LNCAP (cell line): ENCODE results near the gene CNOT6.

Source experiments
- TF ChIP-seq, protein P1 (sequence below): fragments of 450-650 bp; IDR thresholded peaks from 2 replicates; pipeline ENCODE4 v1.5.1; 2017; ENCODE audit warnings: mild to moderate bottlenecking

The CNOT6 gene

DNA sequence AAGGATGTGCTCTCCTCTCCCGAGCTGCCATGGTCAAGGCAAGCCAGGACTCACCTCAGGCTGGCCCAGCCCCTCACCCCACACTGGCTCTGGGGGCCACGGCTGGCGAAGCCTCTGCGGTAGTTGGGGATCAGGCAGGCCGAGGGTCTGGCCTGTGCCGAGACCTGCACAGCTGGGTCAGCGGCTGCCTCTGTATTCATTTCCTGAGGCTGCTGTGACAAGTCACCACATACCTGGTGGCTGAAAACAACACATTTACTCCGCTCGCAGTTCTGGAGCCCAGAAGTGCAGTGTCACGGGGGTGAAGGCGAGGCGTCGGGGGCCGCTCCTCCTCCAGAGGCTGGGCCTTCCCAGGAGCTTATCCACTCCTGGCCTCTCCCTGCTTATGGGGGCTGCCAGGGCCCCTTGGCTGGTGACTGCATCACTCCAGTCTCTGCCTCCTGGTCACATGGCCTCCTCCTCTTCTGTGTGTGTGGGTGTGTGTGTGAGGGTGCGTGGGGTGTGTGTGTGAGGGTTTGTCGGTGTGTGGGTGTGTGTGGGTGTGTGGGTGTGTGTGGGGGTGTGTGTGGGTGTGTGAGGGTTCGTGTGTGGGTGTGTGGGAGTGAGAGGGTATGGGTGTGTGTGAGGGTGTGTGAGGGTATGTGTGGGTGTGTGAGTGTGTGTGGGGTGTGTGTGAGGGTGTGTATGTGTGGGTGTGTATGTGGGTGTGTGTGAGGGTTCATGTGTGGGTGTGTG is 100.3 kb downstream of the CNOT6 start:
- TF ChIP-seq, protein P1, sequence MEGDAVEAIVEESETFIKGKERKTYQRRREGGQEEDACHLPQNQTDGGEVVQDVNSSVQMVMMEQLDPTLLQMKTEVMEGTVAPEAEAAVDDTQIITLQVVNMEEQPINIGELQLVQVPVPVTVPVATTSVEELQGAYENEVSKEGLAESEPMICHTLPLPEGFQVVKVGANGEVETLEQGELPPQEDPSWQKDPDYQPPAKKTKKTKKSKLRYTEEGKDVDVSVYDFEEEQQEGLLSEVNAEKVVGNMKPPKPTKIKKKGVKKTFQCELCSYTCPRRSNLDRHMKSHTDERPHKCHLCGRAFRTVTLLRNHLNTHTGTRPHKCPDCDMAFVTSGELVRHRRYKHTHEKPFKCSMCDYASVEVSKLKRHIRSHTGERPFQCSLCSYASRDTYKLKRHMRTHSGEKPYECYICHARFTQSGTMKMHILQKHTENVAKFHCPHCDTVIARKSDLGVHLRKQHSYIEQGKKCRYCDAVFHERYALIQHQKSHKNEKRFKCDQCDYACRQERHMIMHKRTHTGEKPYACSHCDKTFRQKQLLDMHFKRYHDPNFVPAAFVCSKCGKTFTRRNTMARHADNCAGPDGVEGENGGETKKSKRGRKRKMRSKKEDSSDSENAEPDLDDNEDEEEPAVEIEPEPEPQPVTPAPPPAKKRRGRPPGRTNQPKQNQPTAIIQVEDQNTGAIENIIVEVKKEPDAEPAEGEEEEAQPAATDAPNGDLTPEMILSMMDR, result no peak

DNA sequence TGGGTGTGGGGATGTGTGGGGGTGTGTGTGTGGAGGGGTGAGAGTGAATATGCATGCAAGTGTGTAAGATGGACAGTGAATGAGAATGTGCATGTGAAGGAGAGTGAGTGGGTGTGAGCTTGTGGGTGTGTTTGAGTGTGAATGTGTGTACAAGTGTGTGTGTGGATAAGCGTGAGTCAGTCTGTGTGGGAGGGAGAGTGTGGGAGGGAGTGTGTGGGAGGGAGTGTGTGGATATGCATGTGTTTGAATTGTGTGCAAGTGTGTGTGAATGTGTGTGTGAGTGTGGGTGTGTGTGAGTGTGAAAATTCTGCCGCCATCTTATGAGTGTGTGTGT is 100.8 kb downstream of the CNOT6 start:
- TF ChIP-seq, protein P1, result no peak

DNA sequence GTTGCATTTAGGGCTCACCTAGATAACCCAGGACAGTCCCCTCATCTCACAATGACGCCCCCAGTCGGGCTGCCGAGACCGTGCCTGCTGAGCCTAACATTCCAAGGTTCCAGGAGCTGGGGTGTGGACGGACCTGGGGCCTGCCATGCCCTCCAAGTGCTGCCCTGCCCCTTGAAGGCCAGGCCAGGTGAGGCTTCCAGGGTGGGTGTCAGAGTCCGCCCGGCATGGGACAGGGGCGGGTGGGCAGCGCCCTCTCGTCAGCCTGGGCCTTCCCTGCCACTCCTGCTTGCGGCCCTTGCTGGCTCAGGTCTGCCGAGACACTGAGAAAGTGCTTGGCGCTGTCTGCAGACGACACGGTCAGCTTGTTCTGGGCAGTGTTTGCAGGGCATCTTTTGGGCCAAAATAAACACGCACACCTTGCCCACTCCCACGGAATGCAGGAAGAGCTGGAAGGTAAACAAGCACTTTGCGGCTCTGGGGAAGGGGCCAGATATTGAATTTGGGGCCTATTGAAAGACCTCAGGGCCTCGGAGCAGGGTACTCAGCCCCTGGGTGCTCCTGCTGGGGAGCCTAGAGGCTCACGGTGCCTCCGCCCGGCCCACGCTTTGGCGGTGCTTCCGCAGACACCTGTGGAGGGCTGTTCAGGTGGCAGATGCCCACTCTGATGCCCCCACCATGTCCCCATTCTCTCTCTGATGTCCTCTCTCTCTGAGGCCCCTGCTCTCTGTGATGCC is 101.4 kb downstream of the CNOT6 start:
- TF ChIP-seq, protein P1, result peak; percentile 12; the same call in 1 of the 2 replicates

DNA sequence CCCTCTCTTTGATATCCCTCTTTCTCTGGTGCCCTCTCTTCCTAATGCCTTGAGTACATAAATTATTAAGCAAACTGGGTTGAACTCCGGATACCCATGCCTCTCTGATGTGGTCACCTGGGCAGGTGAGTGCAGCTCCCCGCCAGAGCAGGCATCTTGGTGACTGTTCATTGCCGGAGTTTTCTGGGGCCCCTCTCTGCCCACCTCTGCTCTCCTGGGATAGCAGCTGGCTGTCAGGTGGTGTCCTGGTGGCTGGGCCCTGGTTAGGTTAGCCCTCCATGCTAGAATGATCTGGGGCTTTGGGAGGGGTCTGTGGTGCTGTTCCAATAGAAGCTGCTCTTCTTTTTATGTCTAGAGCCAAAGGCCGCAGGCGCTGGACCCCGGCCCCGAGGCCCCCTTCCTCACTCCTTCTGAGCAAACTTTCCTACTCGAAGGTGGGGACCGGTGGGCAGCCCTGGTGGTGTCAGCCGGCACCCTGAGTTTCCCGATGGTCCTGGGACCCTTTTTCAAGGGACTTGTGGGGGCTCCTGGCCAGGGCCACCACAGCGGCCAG is 102.0 kb downstream of the CNOT6 start:
- TF ChIP-seq, protein P1, result no peak

DNA sequence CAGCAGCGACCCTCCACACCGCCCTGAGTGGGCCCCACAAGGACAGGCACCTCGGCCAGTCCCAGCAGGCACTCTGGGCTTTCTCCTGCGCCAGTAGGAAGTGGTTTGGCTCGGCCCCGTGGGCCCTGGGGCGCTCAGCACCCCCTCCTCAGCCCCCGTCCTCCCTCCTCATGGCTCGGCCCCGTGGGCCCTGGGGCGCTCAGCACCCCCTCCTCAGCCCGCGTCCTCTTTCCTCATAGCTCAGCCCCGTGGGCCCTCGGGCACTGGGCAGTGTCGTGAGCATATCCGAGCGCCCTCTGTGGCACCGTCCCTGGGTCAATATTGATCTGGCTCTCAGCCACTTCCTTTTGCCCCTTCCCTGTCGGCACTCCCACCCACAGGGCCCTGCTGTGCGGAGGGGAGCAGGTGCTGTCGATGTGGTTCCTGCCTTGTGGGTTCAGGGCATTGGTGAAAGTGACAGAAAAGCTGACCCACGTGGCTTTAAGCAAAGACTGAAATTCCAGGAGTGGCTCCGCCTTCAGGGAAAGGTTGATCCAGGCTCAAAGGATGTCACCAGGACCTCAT is 102.6 kb downstream of the CNOT6 start:
- TF ChIP-seq, protein P1, result no peak

DNA sequence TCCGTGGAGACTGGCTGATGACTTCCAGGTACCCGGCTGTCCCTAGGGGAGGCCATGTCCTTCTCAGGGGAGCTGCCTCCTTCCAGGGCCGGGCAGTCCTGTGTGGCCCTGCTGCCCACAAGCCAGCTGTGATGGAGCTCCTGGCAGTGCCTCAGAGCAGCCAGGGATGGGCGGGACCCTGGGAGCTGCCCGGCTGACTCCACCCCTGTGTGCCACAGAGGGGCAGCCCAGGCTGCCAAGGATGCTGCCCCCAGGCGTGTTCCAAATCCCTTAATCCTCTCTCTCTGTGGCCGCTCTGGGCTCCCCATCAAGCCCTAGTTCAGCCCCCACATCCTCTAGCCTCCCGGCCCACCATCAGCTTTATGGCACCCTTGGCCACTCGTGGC is 104.1 kb downstream of the CNOT6 start:
- TF ChIP-seq, protein P1, result no peak

DNA sequence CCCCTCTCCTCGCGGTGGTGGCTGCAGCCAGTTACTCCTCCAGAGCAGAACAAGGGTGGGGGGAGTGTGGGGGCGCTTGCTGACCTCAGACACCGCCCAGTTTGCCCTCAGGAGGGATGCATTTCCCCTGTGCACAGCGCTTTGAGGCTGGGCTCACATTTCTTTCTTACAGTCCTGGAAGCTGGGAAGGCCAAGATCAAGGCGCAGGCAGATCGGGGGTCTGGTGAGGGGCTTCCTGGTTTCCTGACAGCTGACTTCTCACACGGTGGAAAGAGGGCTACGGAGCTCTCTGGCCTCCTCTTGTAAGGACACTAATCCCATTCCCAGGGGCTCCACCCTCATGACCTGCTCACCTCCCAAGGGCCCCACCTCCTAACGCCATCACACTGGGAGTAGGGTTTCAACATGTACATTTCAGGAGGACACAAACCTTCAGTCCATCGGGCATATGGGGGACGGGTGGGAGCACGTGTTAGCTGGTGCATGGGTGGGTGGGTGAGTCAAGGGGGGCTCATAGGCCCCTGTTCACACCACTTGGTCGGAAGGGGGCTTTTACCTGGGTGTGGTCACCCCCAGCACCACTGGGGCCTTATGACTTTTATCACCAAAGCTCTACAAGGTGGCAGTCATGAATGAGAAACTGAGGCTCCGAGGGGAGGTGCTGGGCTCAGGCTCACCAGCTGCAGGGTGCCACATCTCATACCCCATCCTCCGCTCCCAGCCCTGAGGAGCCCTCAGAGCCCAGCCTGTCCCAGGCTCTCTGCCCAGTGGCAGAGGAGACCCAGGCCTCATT is 104.8 kb downstream of the CNOT6 start:
- TF ChIP-seq, protein P1, result no peak
